Mesothelial cell of epicardium (in vitro differentiated cells): ENCODE measurements around the gene KLHL35. TPM values are rescaled to one million over a fixed set of nuclear protein-coding genes. Genes with fewer than 3 reads are reported as not detected.

Source experiments
- DNase-seq, 2 experiments: peaks; one replicate each; pipeline ENCODE4 v3.0.0; 2021; ENCODE audit warnings: low spot score in 2 of 2; ENCODE audit not compliant: unreplicated experiment in 2 of 2
- H3K27ac Mint-ChIP-seq: 2 replicates; pipeline ENCODE4 v1.8.0; 2021; ENCODE audit warnings: mixed read lengths
- H3K27me3 Mint-ChIP-seq: 2 replicates; pipeline ENCODE4 v1.8.0; 2021; ENCODE audit warnings: low read depth, mixed read lengths
- H3K36me3 Mint-ChIP-seq: 2 replicates; pipeline ENCODE4 v1.8.0; 2021; ENCODE audit warnings: mixed read lengths
- H3K4me1 Mint-ChIP-seq: 2 replicates; pipeline ENCODE4 v1.8.0; 2021; ENCODE audit warnings: mixed read lengths
- H3K4me3 Mint-ChIP-seq: 2 replicates; pipeline ENCODE4 v1.8.0; 2021; ENCODE audit warnings: mild to moderate bottlenecking, moderate library complexity, mixed read lengths
- H3K9me3 Mint-ChIP-seq: 2 replicates; pipeline ENCODE4 v1.8.0; 2021; ENCODE audit warnings: mixed read lengths
- total RNA-seq: library from RNA; stranded (reverse); gene quantifications from 3 replicates; pipeline ENCODE4 v1.2.1, GENCODE V29; 2021
- TF ChIP-seq, protein P1 (sequence below): fragments of 200-600 bp; sonication (generic); IDR thresholded peaks from one replicate; pipeline ENCODE4 v1.5.0; 2021; ENCODE audit warnings: antibody characterized with exemption; ENCODE audit not compliant: unreplicated experiment

The KLHL35 gene, protein sequence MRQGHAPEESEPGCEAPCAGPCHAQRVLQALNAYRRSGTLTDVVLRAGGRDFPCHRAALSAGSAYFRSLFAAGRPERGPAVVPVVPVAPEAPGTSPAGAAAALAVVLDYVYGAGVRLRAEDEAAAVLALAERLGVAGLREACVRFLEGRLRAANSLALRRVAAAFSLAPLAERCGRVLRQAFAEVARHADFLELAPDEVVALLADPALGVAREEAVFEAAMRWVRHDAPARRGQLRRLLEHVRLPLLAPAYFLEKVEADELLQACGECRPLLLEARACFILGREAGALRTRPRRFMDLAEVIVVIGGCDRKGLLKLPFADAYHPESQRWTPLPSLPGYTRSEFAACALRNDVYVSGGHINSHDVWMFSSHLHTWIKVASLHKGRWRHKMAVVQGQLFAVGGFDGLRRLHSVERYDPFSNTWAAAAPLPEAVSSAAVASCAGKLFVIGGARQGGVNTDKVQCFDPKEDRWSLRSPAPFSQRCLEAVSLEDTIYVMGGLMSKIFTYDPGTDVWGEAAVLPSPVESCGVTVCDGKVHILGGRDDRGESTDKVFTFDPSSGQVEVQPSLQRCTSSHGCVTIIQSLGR
- total RNA-seq, result 0.38 to 0.67 TPM (median 0.59 TPM) in 3 replicates

DNA sequence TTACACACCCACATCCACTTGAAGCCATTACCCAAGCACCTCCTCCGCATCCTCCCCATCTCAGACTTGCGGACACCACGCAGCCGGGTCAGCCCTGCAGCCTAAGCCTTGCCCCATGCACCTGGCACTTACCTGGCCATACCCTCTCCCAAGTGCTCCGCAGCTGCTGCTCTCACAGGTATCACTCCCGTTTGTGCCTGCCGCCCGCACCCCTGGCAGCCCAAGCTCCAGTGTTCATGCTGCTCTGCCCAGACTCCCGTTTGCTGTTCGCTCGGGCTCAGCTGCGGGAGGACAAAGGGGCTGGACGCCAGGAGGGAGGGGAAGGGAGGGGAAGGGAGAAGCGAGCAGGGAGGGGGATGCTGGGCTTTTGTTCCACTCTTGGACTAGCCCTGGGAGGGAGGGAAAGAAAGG, at the start of gene KLHL35:
Gene KLHL35 (minus strand): TSS at position 293 of the 411 bp plus-strand sequence. CDS start 2,574 bp downstream, outside the sequence.
- Mint-ChIP-seq H3K27me3 (peaks cover 62% of the 10 kb centered on the region), H3K36me3 (peaks cover 3% of the 10 kb centered on the region), H3K4me3 (no peak within 1 kb of the TSS), H3K9me3 (peaks cover 7% of the 10 kb centered on the region), H3K4me1 (peaks cover 9% of the 10 kb centered on the region), H3K27ac (no peak within 1 kb of the TSS)
- no peak for DNase-seq
- TF ChIP-seq, protein P1, sequence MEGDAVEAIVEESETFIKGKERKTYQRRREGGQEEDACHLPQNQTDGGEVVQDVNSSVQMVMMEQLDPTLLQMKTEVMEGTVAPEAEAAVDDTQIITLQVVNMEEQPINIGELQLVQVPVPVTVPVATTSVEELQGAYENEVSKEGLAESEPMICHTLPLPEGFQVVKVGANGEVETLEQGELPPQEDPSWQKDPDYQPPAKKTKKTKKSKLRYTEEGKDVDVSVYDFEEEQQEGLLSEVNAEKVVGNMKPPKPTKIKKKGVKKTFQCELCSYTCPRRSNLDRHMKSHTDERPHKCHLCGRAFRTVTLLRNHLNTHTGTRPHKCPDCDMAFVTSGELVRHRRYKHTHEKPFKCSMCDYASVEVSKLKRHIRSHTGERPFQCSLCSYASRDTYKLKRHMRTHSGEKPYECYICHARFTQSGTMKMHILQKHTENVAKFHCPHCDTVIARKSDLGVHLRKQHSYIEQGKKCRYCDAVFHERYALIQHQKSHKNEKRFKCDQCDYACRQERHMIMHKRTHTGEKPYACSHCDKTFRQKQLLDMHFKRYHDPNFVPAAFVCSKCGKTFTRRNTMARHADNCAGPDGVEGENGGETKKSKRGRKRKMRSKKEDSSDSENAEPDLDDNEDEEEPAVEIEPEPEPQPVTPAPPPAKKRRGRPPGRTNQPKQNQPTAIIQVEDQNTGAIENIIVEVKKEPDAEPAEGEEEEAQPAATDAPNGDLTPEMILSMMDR, result no peak

DNA sequence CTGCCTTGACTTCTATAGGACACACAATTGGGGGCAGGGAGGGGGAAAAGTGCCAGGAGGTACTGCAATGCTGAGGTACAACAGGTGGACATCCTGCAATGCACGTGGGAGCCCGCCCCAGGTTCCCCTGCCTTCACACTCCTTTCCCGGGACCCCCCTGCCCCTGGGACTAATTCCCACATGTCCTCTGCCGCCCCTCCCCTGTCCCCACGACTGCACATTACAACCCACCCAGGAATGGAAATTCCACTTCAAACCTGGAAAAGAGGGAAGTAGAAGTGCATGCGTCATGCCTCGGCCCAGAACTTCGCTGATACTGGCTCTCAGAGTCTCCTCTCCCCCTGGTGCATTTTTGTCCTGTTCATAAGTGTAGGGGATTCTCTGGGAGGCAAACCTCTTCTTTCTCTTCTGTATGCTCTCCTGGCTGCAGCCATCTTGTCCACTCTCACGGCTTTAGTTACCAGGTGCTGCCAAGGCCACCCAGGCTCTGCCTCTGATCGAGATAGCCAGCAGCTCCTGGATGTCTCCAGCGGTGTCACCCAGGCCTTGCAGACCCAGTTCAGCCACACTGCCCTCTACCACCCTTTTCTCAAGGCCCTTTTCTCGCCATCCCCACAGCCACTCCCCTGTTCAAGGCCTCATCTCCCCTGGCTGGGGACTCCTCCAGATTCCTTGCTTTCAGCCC, 49.1 kb upstream of the KLHL35 start:
- no peak for DNase-seq
- TF ChIP-seq, protein P1, result no peak
- Mint-ChIP-seq H3K27ac (no peak overlapping the region), H3K27me3 (no peaks in the 10 kb centered on the region), H3K36me3 (no peaks in the 10 kb centered on the region), H3K9me3 (no peaks in the 10 kb centered on the region), H3K4me1 (peaks cover 6% of the 10 kb centered on the region), H3K4me3 (no peak overlapping the region)

DNA sequence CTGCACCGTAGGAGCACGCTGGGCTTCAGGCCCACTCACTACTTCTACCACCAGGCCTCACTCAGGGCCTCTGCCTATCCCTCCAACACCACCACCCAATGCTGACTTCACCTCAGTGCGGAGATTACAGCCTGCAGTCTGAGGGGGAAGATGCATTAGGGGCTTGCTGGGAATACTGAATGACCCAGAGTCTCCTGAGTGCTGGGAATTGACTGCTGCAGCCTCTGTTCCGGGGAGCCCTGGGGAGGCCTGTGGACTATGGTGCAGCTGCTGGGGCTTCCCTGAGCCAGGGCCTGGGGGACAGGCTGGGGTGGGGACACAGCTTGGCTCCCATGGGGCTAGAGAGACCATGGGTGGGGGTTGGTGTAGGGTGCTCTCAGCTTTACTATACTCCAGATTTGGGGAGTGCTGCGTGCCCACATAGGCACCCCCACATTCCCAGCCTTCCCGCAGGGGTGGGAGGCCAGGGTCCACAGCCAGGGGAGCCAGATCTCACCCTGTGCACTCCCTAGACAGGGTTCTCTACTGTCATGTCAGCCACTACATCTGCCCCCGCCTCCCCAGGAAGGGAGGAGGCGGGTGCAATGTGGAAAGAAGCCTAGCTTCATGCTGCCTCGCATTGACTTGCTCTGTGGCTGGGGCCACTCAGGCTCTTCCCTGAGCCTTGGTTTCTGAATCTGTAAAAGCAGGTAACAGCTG, 48.4 kb upstream of the KLHL35 start:
- DNase-seq, result no peak
- Mint-ChIP-seq H3K4me3 (no peak overlapping the region), H3K9me3 (no peaks in the 10 kb centered on the region), H3K36me3 (no peaks in the 10 kb centered on the region), H3K27me3 (no peaks in the 10 kb centered on the region), H3K4me1 (peaks cover 10% of the 10 kb centered on the region), H3K27ac (no peak overlapping the region)
- TF ChIP-seq, protein P1, result no peak

DNA sequence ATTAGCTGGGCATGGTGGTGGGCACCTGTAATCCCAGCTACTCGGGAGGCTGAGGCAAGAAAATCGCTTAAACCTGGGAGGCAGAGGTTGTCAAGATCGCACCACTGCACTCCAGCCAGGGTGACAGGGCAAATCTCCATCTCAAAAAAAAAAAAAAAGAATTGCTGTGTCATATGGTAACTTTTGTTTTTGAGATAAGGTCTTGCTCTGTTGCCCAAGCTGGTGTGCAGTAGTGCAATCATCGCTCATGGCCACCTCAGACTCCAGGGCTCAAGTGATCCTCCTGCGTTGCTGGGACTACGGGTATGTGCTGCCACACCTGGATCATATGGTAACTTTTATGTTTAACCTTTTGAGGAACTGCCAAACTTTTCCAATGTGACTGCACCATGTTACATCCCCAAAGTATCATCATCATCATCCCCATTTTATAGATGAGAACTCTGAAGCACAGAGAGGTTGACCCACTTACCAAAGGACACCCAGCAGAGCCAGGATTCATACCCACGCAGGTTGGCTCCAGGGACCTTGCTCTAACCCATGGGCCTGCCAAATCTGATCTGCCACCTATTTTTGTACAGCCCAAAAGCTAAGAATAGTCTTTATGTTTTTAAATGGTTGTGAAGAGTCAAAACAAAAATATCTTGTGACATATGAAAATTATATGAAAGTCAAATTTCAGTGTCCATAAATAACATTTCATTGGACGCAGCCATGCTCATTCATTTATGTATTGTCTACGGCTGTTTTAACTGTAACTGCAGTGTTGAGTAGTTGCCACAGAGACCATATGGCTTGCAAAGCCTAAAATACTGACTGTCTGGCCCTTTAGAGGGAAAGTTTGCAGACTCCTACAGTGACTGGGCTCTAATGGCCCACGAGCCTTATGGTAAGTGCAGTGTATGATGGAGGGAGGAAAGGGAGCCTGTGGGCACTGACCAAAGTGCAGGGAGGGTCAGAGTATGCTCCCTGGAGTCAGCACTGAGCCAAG, 47.5 kb upstream of the KLHL35 start:
- peaks cover 17% of the 10 kb centered on the region for H3K4me1 Mint-ChIP-seq
- DNase-seq, result no peak
- no peaks in the 10 kb centered on the region for H3K27me3 Mint-ChIP-seq
- no peaks in the 10 kb centered on the region for H3K9me3 Mint-ChIP-seq
- H3K36me3 Mint-ChIP-seq, result no peaks in the 10 kb centered on the region
- H3K4me3 Mint-ChIP-seq, result no peak overlapping the region
- no peak overlapping the region for H3K27ac Mint-ChIP-seq
- TF ChIP-seq, protein P1, result no peak
